K562 (cell line): Measurements from ENCODE around the gene FIBP. TPM values are rescaled to one million over a fixed set of nuclear protein-coding genes. Genes with fewer than 3 reads are reported as not detected.

Source experiments
- CCNT2 ChIP-seq: IDR thresholded peaks from 2 replicates; pipeline ENCODE4 v1.6.1; 2011; ENCODE audit warnings: borderline replicate concordance, low read depth, mild to moderate bottlenecking, moderate library complexity, mixed read lengths, low read length; ENCODE audit not compliant: insufficient read length; ENCODE audit errors: extremely low read depth
- COPS2 ChIP-seq: fragments of 450-650 bp; conservative IDR thresholded peaks from 2 replicates; pipeline ENCODE4 v1.6.1; 2016; ENCODE audit warnings: mild to moderate bottlenecking, moderate library complexity
- DMBX1 ChIP-seq: fragments of 250-450 bp; sonication (Bioruptor Pico); IDR thresholded peaks from 2 replicates; pipeline ENCODE4 v1.8.0; 2022; ENCODE audit warnings: inconsistent platforms, mild to moderate bottlenecking, moderate library complexity, borderline replicate concordance
- E2F6 ChIP-seq, 2 experiments: IDR thresholded peaks; 2 replicates each; pipeline ENCODE4 v1.6.1; 2011; ENCODE audit warnings: borderline replicate concordance in 1 of 2, control low read depth in 1 of 2, low read depth in 1 of 2, low read length in 1 of 2, mild to moderate bottlenecking in 1 of 2, mixed read lengths in 1 of 2, moderate library complexity in 1 of 2; ENCODE audit not compliant: insufficient read depth in 1 of 2, insufficient read length in 1 of 2, poor library complexity in 1 of 2, severe bottlenecking in 1 of 2; ENCODE audit errors: extremely low read depth in 1 of 2
- ETV1 ChIP-seq: fragments of 450-650 bp; conservative IDR thresholded peaks from 2 replicates; pipeline ENCODE4 v1.6.1; 2016; ENCODE audit warnings: missing genetic modification characterization, control low read depth, low read depth, missing compliant biosample characterization
- FOXP4 ChIP-seq: sonication (generic); formaldehyde crosslinking; IDR thresholded peaks from 2 replicates; pipeline ENCODE4 v1.8.0; 2022; ENCODE audit warnings: mild to moderate bottlenecking, missing genetic modification reagents, borderline replicate concordance
- GABPB1 ChIP-seq: sonication (generic); formaldehyde crosslinking; IDR thresholded peaks from 2 replicates; pipeline ENCODE4 v1.8.0; 2022; ENCODE audit warnings: mild to moderate bottlenecking, missing genetic modification reagents
- GTF2E2 ChIP-seq: fragments of 200-800 bp; sonication (Bioruptor generic); IDR thresholded peaks from 2 replicates; pipeline ENCODE4 v1.6.1; 2016; ENCODE audit warnings: missing genetic modification characterization, missing compliant biosample characterization
- HMGN3 ChIP-seq: IDR thresholded peaks from 2 replicates; pipeline ENCODE4 v1.6.1; 2011; ENCODE audit warnings: borderline replicate concordance, low read depth, mild to moderate bottlenecking, mixed read lengths, low read length; ENCODE audit not compliant: insufficient read length; ENCODE audit errors: extremely low read depth
- KDM5B ChIP-seq: fragments of 200-600 bp; sonication (generic); IDR thresholded peaks from 2 replicates; pipeline ENCODE4 v1.6.1; 2012; ENCODE audit warnings: low read depth, mild to moderate bottlenecking, moderate library complexity, low read length, control low read depth, inconsistent platforms; ENCODE audit not compliant: insufficient replicate concordance
- MITF ChIP-seq: IDR thresholded peaks from 2 replicates; pipeline ENCODE4 v1.6.1; 2014; ENCODE audit warnings: antibody characterized with exemption
- MYBL2 ChIP-seq, 2 experiments: fragments of 450-650 bp in 1 of 2; sonication (generic) in 1 of 2; formaldehyde crosslinking in 1 of 2; IDR thresholded peaks; 2 replicates each; pipeline versions ENCODE4 v1.6.1 to v1.8.1; 2017 to 2022; ENCODE audit warnings: borderline replicate concordance in 1 of 2, inconsistent platforms in 1 of 2, low read depth in 1 of 2, mild to moderate bottlenecking in 1 of 2, missing genetic modification reagents in 1 of 2, moderate library complexity in 1 of 2
- NEUROD1 ChIP-seq: fragments of 150-350 bp; IDR thresholded peaks from 2 replicates; pipeline ENCODE4 v1.6.1; 2014; ENCODE audit warnings: borderline replicate concordance, low read length, low read depth; ENCODE audit not compliant: partially characterized antibody
- NRF1 ChIP-seq, 2 experiments: fragments of 450-650 bp; IDR thresholded peaks in 1 of 2; conservative IDR thresholded peaks in 1 of 2; 2 replicates each; pipeline ENCODE4 v1.6.1; 2014; ENCODE audit warnings: mild to moderate bottlenecking in 2 of 2
- POLR2AphosphoS2 ChIP-seq: IDR thresholded peaks from 2 replicates; pipeline ENCODE4 v1.6.1; 2012; ENCODE audit warnings: low read length, improper control_type of control experiment
- SMAD1 ChIP-seq: fragments of 150-350 bp; IDR thresholded peaks from 2 replicates; pipeline ENCODE4 v1.6.1; 2014; ENCODE audit warnings: low read length, low read depth; ENCODE audit not compliant: partially characterized antibody
- SRSF7 ChIP-seq: fragments of 200-400 bp; formaldehyde crosslinking; optimal IDR thresholded peaks from 2 replicates; pipeline ENCODE3; 2017; ENCODE audit warnings: mild to moderate bottlenecking, low read depth, low read length
- YY1 ChIP-seq, 3 experiments: IDR thresholded peaks; 2 replicates each; pipeline ENCODE4 v1.6.1; 2011; ENCODE audit warnings: low read length in 2 of 3, mild to moderate bottlenecking in 2 of 3, moderate library complexity in 2 of 3, borderline replicate concordance in 1 of 3, control low read depth in 1 of 3, low read depth in 1 of 3; ENCODE audit not compliant: insufficient read depth in 3 of 3, insufficient replicate concordance in 2 of 3, control insufficient read depth in 1 of 3, insufficient read length in 1 of 3; ENCODE audit errors: extremely low read depth in 1 of 3
- ZEB2 ChIP-seq: fragments of 450-650 bp; IDR thresholded peaks from 2 replicates; pipeline ENCODE4 v1.6.1; 2016
- ZNF124 ChIP-seq: sonication (generic); formaldehyde crosslinking; IDR thresholded peaks from 2 replicates; pipeline ENCODE4 v1.8.1; 2022; ENCODE audit warnings: missing genetic modification reagents
- ZNF561 ChIP-seq: fragments of 450-650 bp; formaldehyde crosslinking; conservative IDR thresholded peaks from 2 replicates; pipeline ENCODE4 v1.4.0; 2020; ENCODE audit warnings: mild to moderate bottlenecking, moderate library complexity
- polyA plus RNA-seq, 8 experiments: library from polyadenylated mRNA; depleted of rRNA in 4 of 8; stranded (reverse) in 5 of 8; unstranded in 3 of 8; fragments of >200 nt; fragmentation: Nextera tagmentation in 2 of 8; fragmentation: Illumina TruSeq in 1 of 8; extraction: Ambion mirVana in 2 of 8; extraction: Trizol in 1 of 8; gene quantifications; 2 replicates each; pipeline versions ENCODE4 v1.2.1 to v1.2.3, GENCODE V29; 2011 to 2014; ENCODE audit warnings: inconsistent platforms in 1 of 8, missing spikeins in 1 of 8
- total RNA-seq, 7 experiments: library from RNA; depleted of rRNA in 6 of 7; stranded (reverse); fragments of >200 nt in 6 of 7; fragmentation: Illumina TruSeq in 2 of 7; extraction: Trizol in 2 of 7; gene quantifications; 2 replicates each; pipeline versions ENCODE4 v1.2.1 to v1.2.3, GENCODE V29; 2011 to 2021; ENCODE audit warnings: low replicate concordance in 1 of 7

FIBP gene
- total and polyA plus RNA-seq, 9 of the 15 experiments (the other 6 are each of a cell fraction or from before 2014, with no cell fraction given), result 41.2 to 79.2 (median 48.6) TPM

GRCh38 chr11:65859095-65859811 lies 29.0 kb downstream of the FIBP start (continued):
- TF ChIP-seq NEUROD1 (peak; percentile 67), ZNF124 (no peak), GTF2E2 (peak; percentile 91), MYBL2 (IDR thresholded peaks at IDR 0.05; ENCODE audit: low read depth) (no peak), MYBL2 (CRISPR knock-in tag; IDR thresholded peaks at IDR 0.05; ENCODE audit: borderline replicate concordance) (no peak), MITF (no peak), GABPB1 (CRISPR knock-in tag) (peak; percentile 83), ZEB2 (no peak), CCNT2 (peak; percentile 77), ZNF561 (CRISPR knock-in tag) (no peak), DMBX1 (no peak), SMAD1 (peak; percentile 90), SRSF7 (no peak), HMGN3 (peak; percentile 98), NRF1 (conservative IDR thresholded peaks at IDR 0.05 in 1 of 2, IDR thresholded peaks at IDR 0.05 in 1 of 2) (peak; percentile 85 to 86), COPS2 (no peak), YY1 (IDR thresholded peaks at IDR 0.05; ENCODE audit: borderline replicate concordance in 1 of 3, control insufficient read depth in 1 of 3, extremely low read depth in 1 of 3, insufficient read depth in 3 of 3, insufficient read length in 1 of 3, insufficient replicate concordance in 2 of 3, low read depth in 1 of 3, low read length in 2 of 3) (peak in 1 of 3 experiments; percentile 1), FOXP4 (CRISPR knock-in tag) (no peak), E2F6 (IDR thresholded peaks at IDR 0.05; ENCODE audit: borderline replicate concordance in 1 of 2, extremely low read depth in 1 of 2, insufficient read depth in 1 of 2, insufficient read length in 1 of 2, low read depth in 1 of 2, low read length in 1 of 2, poor library complexity in 1 of 2, severe bottlenecking in 1 of 2) (peak; percentile 34 to 65), POLR2AphosphoS2 (peak; percentile 85; the same call in 1 of the 2 replicates), KDM5B (peak; percentile 62), ETV1 (tag) (peak; percentile 91)
